A673 (cell line): Measurements from ENCODE around the gene GGT1.

ENCODE experiments used
- CTCF ChIP-seq: fragments of 300-800, 200-600 bp; sonication (generic); conservative IDR thresholded peaks from 2 replicates; pipeline ENCODE4 v1.5.1; 2017; ENCODE audit warnings: low read depth, mild to moderate bottlenecking, antibody characterized with exemption, low read length, moderate library complexity, mixed read lengths
- EZH2 ChIP-seq: fragments of 200-600 bp; sonication (generic); IDR thresholded peaks from 2 replicates; pipeline ENCODE4 v1.6.1; 2017; ENCODE audit warnings: borderline replicate concordance, low read depth, mild to moderate bottlenecking, mixed read lengths, antibody characterized with exemption, low read length; ENCODE audit not compliant: poor library complexity, severe bottlenecking

GRCh38 chr22:24595228-24595627, 7.8 kb upstream of the GGT1 start:
- TF ChIP-seq CTCF, result no peak
- no peak for TF ChIP-seq EZH2
